Upper lobe of right lung (tissue), 1 donor: Measurements from ENCODE around the gene ANGPT4. TPM values are rescaled to one million over a fixed set of nuclear protein-coding genes. Genes with fewer than 3 reads are reported as not detected.
A peak's percentile ranks its signal among the peaks of the same experiment; 100 is the strongest.
"Not testable (repeated sequence)": the region's sequence is repeated elsewhere in the genome, so short reads cannot be mapped to it uniquely, and the experiment has no call there.

Experiments
- ATAC-seq: fragments of 200-7000 bp; cut with Tn5 transposase; one replicate; pipeline ENCODE4 v1.9.1; 2020; ENCODE audit warnings: mild to moderate bottlenecking, moderate library complexity
- DNase-seq: peaks from one replicate; pipeline ENCODE4 v3.0.0-alpha.2; 2020
- H3K27ac ChIP-seq: fragments of 200-600 bp; one replicate; pipeline ENCODE4 v1.8.0; 2022
- H3K27me3 ChIP-seq: fragments of 200-600 bp; one replicate; pipeline ENCODE4 v1.8.0; 2022; ENCODE audit warnings: mild to moderate bottlenecking
- H3K36me3 ChIP-seq: fragments of 200-600 bp; one replicate; pipeline ENCODE4 v1.8.0; 2022
- H3K4me1 ChIP-seq: fragments of 200-600 bp; one replicate; pipeline ENCODE4 v1.8.0; 2022
- H3K4me3 ChIP-seq: fragments of 200-600 bp; one replicate; pipeline ENCODE4 v1.8.0; 2022; ENCODE audit warnings: mild to moderate bottlenecking
- H3K9me3 ChIP-seq: fragments of 200-600 bp; one replicate; pipeline ENCODE4 v1.8.0; 2022
- intact Hi-C: fragments of 100-400 bp; cut with DNase I; formaldehyde crosslinking; loops from one replicate; pipeline ENCODE4 v1.11.0; 2022
- total RNA-seq: library from RNA; stranded (reverse); fragmentation: NEBNext Ultra II Directional; extraction: Animal tissue kit (Norgen Biotek cat#: 25700); gene quantifications from one replicate; pipeline ENCODE4 v1.2.1, GENCODE V29; 2021
- TF ChIP-seq, protein P1 (sequence below): fragments of 200-600 bp; IDR thresholded peaks from one replicate; pipeline ENCODE4 v1.8.0; 2022; ENCODE audit warnings: antibody characterized with exemption
- donor health status: DM: no; HTN: yes; CAD: no; lungs with severe emphysema.

The ANGPT4 gene
- total RNA-seq, 1 donor from 2014 or later = 0.81 TPM

- DNase-seq = no peak
- no peak overlapping the region for H3K4me3 ChIP-seq
These were observed 12.0 kb downstream of the ANGPT4 start for GRCh38 chr20:904039-904545.

DNA sequence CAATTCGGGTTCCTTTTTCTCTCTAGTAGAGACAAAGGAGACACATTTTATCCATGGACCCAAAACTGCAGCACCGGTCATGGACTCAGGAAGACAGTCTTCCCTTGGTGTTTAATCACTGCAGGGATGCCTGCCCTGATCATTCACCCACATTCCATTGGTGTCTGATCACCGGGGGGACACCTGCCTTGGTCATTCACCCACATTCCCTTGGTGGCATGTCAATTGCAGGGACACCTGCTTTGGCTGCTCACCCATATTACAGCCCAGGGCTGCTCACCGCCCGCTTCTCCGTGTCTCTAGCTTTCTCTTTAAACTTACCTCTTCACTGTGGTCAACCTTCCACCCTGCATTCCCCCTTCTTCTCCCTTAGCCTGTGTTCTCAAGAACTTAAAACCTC, 18.7 kb downstream of the ANGPT4 start:
- H3K27me3 ChIP-seq, H3K36me3 ChIP-seq, H3K4me3 ChIP-seq, intact Hi-C loops, DNase-seq, H3K27ac ChIP-seq, H3K4me1 ChIP-seq, H3K9me3 ChIP-seq, ATAC-seq: not testable (repeated sequence)

More at GRCh38 chr20:904039-904545, 12.0 kb downstream of the ANGPT4 start:
- TF ChIP-seq, protein P1, sequence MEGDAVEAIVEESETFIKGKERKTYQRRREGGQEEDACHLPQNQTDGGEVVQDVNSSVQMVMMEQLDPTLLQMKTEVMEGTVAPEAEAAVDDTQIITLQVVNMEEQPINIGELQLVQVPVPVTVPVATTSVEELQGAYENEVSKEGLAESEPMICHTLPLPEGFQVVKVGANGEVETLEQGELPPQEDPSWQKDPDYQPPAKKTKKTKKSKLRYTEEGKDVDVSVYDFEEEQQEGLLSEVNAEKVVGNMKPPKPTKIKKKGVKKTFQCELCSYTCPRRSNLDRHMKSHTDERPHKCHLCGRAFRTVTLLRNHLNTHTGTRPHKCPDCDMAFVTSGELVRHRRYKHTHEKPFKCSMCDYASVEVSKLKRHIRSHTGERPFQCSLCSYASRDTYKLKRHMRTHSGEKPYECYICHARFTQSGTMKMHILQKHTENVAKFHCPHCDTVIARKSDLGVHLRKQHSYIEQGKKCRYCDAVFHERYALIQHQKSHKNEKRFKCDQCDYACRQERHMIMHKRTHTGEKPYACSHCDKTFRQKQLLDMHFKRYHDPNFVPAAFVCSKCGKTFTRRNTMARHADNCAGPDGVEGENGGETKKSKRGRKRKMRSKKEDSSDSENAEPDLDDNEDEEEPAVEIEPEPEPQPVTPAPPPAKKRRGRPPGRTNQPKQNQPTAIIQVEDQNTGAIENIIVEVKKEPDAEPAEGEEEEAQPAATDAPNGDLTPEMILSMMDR = no peak
- H3K4me1 ChIP-seq = peaks cover 4% of the 10 kb centered on the region
- no peak overlapping the region for H3K27ac ChIP-seq
- no peaks in the 10 kb centered on the region for H3K27me3 ChIP-seq
- ATAC-seq = no peak
- no peaks in the 10 kb centered on the region for H3K36me3 ChIP-seq
- H3K9me3 ChIP-seq = no peaks in the 10 kb centered on the region
- intact Hi-C loops = no loop called here

- Histone ChIP-seq H3K4me3 (no peak overlapping the region), H3K36me3 (no peaks in the 10 kb centered on the region), H3K4me1 (peaks cover under 1% of the 10 kb centered on the region), H3K9me3 (no peaks in the 10 kb centered on the region), H3K27me3 (no peaks in the 10 kb centered on the region), H3K27ac (no peak overlapping the region)
- intact Hi-C loops = no loop called here
- TF ChIP-seq, protein P1 = no peak
- DNase-seq (no peak), ATAC-seq (no peak)
These were observed 19.6 kb downstream of the ANGPT4 start for GRCh38 chr20:896501-897025.

GRCh38 chr20:892371-892770, 23.8 kb downstream of the ANGPT4 start:
- H3K27ac ChIP-seq, H3K36me3 ChIP-seq, H3K4me1 ChIP-seq, H3K9me3 ChIP-seq, ATAC-seq, H3K4me3 ChIP-seq, DNase-seq, H3K27me3 ChIP-seq, intact Hi-C loops: not testable (repeated sequence)

GRCh38 chr20:891706-892080, 24.4 kb downstream of the ANGPT4 start:
- no peaks in the 10 kb centered on the region for H3K36me3 ChIP-seq
- peaks cover 6% of the 10 kb centered on the region for H3K4me1 ChIP-seq
- H3K9me3 ChIP-seq = no peaks in the 10 kb centered on the region
- H3K27ac ChIP-seq = no peak overlapping the region
- TF ChIP-seq, protein P1 = no peak
- DNase-seq = no peak
- H3K4me3 ChIP-seq = no peak overlapping the region
- intact Hi-C loops = no loop called here
- H3K27me3 ChIP-seq = no peaks in the 10 kb centered on the region
- no peak for ATAC-seq

GRCh38 chr20:891058-891705, 25.0 kb downstream of the ANGPT4 start:
- Histone ChIP-seq H3K4me1 (peaks cover 6% of the 10 kb centered on the region), H3K27ac (no peak overlapping the region), H3K9me3 (no peaks in the 10 kb centered on the region), H3K36me3 (no peaks in the 10 kb centered on the region), H3K4me3 (no peak overlapping the region), H3K27me3 (no peaks in the 10 kb centered on the region)
- ATAC-seq = peak; percentile 24
- intact Hi-C loops = no loop called here
- DNase-seq = no peak
- TF ChIP-seq, protein P1 = no peak
